Esophagus squamous epithelium (tissue), 5 donors: Measurements from ENCODE around the gene ASTN2. TPM values are rescaled to one million over a fixed set of nuclear protein-coding genes. Genes with fewer than 3 reads are reported as not detected.

Experiments
- DNase-seq: peaks from one replicate; lab custom pipeline; 2025; lab: John Stamatoyannopoulos, UW
- H3K27ac ChIP-seq, 4 donors: fragments of 200-600 bp; sonication (generic); one replicate each; pipeline ENCODE4 v1.5.1; 2016 to 2019; ENCODE audit warnings: mild to moderate bottlenecking in 1 of 4
- H3K27me3 ChIP-seq, 4 donors: fragments of 200-600 bp; sonication (generic); 1 replicate in 3 of 4; 2 replicates in 1 of 4; pipeline versions ENCODE4 v1.5.1 to v1.6.0; 2017 to 2021; ENCODE audit warnings: antibody characterized with exemption in 1 of 4
- H3K36me3 ChIP-seq, 3 donors: fragments of 200-600 bp; sonication (generic); one replicate each; pipeline ENCODE4 v1.5.1; 2016 to 2019
- H3K4me1 ChIP-seq, 3 donors: fragments of 200-600 bp; sonication (generic); one replicate each; pipeline ENCODE4 v1.5.1; 2017 to 2019
- H3K4me3 ChIP-seq, 4 donors: fragments of 200-600 bp; sonication (generic); 1 replicate in 3 of 4; 2 replicates in 1 of 4; pipeline ENCODE4 v1.5.1; 2016 to 2019; ENCODE audit warnings: mild to moderate bottlenecking in 2 of 4, moderate library complexity in 1 of 4
- H3K9me3 ChIP-seq, 3 donors: fragments of 200-600 bp; sonication (generic); one replicate each; pipeline ENCODE4 v1.5.1; 2016 to 2019
- CTCF ChIP-seq, 6 experiments: fragments of 450-650 bp in 4 of 6; fragments of 200-600 bp in 2 of 6; sonication (generic) in 2 of 6; IDR thresholded peaks; one replicate each; pipeline ENCODE4 v1.5.1; 2016 to 2019; ENCODE audit warnings: antibody characterized with exemption in 6 of 6, mild to moderate bottlenecking in 4 of 6, moderate library complexity in 4 of 6
- POLR2A ChIP-seq, 4 donors: fragments of 450-650 bp; IDR thresholded peaks; one replicate each; pipeline ENCODE4 v1.6.1; 2017; ENCODE audit warnings: antibody characterized with exemption in 4 of 4, mild to moderate bottlenecking in 4 of 4, moderate library complexity in 3 of 4
- WGBS, 2 donors: methylation state at CpG; one replicate each; pipeline ENCODE4 v1.1.5; 2018; 5-methylcytosine and 5-hydroxymethylcytosine counted together
- intact Hi-C: fragments of 100-400 bp; cut with DNase I; formaldehyde crosslinking; loops from one replicate; pipeline ENCODE4 v1.15.0; 2022
- total RNA-seq, 4 donors: library from RNA; depleted of rRNA; stranded (reverse); fragments of >200 nt; gene quantifications; one replicate each; pipeline ENCODE4 v1.1.0, GENCODE V29; 2016
- donor health status: DM: yes; HTN: yes; CAD: no.

Gene ASTN2
- total RNA-seq, 4 donors from 2014 or later, result 0.13 to 1.9 (median 0.27) TPM; not detected in 1

- WGBS, 2 donors, result 40 to 53% methylated on average over 6 to 7 of the region's 7 CpGs
- H3K27ac ChIP-seq, result no peak overlapping the region
- DNase-seq, result no peak
- intact Hi-C loops, result no loop called here
- H3K27me3 ChIP-seq, result no peaks in the 10 kb centered on the region
- H3K4me1 ChIP-seq, result no peaks in the 10 kb centered on the region
- no peaks in the 10 kb centered on the region for H3K36me3 ChIP-seq
- H3K9me3 ChIP-seq, result no peaks in the 10 kb centered on the region
- TF ChIP-seq CTCF (IDR thresholded peaks at IDR 0.05) (no peak), POLR2A (IDR thresholded peaks at IDR 0.05) (no peak)
- H3K4me3 ChIP-seq, result no peak overlapping the region
Measured at GRCh38 chr9:116986015-116986414, 428.8 kb downstream of the ASTN2 start.

- no peaks in the 10 kb centered on the region for H3K9me3 ChIP-seq
- H3K4me1 ChIP-seq, result no peaks in the 10 kb centered on the region
- intact Hi-C loops, result no loop called here
- no peak for DNase-seq
- H3K4me3 ChIP-seq, result no peak overlapping the region
- no peaks in the 10 kb centered on the region for H3K27me3 ChIP-seq
- H3K36me3 ChIP-seq, result no peaks in the 10 kb centered on the region
- no peak for TF ChIP-seq CTCF (IDR thresholded peaks at IDR 0.05)
- no peak for TF ChIP-seq POLR2A (IDR thresholded peaks at IDR 0.05)
- 76 to 79% methylated on average over 3 to 4 of the region's 4 CpGs for WGBS, 2 donors
- no peak overlapping the region for H3K27ac ChIP-seq
Measured at GRCh38 chr9:116985596-116985995, 429.3 kb downstream of the ASTN2 start.

GRCh38 chr9:116984111-116984510 lies 430.7 kb downstream of the ASTN2 start:
- Histone ChIP-seq H3K36me3 (no peaks in the 10 kb centered on the region), H3K4me3 (no peak overlapping the region), H3K27me3 (no peaks in the 10 kb centered on the region), H3K9me3 (no peaks in the 10 kb centered on the region), H3K4me1 (no peaks in the 10 kb centered on the region), H3K27ac (no peak overlapping the region)
- TF ChIP-seq CTCF (IDR thresholded peaks at IDR 0.05), result no peak
- TF ChIP-seq POLR2A (IDR thresholded peaks at IDR 0.05), result no peak
- WGBS, 2 donors, result 51 to 57% methylated on average over 2 of the region's 2 CpGs
- no peak for DNase-seq
- intact Hi-C loops, result no loop called here

GRCh38 chr9:116980582-116981120 lies 434.2 kb downstream of the ASTN2 start:
- H3K27me3 ChIP-seq, result no peaks in the 10 kb centered on the region
- intact Hi-C loops, result no loop called here
- H3K4me3 ChIP-seq, result no peak overlapping the region
- no peak overlapping the region for H3K27ac ChIP-seq
- DNase-seq, result no peak
- H3K4me1 ChIP-seq, result no peaks in the 10 kb centered on the region
- no peaks in the 10 kb centered on the region for H3K9me3 ChIP-seq
- H3K36me3 ChIP-seq, result no peaks in the 10 kb centered on the region
- no peak for TF ChIP-seq CTCF (IDR thresholded peaks at IDR 0.05)
- TF ChIP-seq POLR2A (IDR thresholded peaks at IDR 0.05), result no peak

GRCh38 chr9:116979456-116979855 lies 435.4 kb downstream of the ASTN2 start:
- H3K9me3 ChIP-seq, result no peaks in the 10 kb centered on the region
- intact Hi-C loops, result no loop called here
- DNase-seq, result no peak

More at GRCh38 chr9:116979456-116979855, 435.4 kb downstream of the ASTN2 start:
- Histone ChIP-seq H3K27me3 (no peaks in the 10 kb centered on the region), H3K36me3 (no peaks in the 10 kb centered on the region), H3K27ac (no peak overlapping the region), H3K4me1 (no peaks in the 10 kb centered on the region), H3K4me3 (no peak overlapping the region)
- TF ChIP-seq CTCF (IDR thresholded peaks at IDR 0.05), result no peak
- no peak for TF ChIP-seq POLR2A (IDR thresholded peaks at IDR 0.05)
- 40 to 46% methylated on average over 2 of the region's 2 CpGs for WGBS, 2 donors
